Loucy (cell line): ENCODE results near the gene GPC5.

Source experiments
- H2AFZ ChIP-seq: fragments of 200-600 bp; sonication (generic); 2 replicates; pipeline ENCODE4 v1.6.0; 2016; ENCODE audit warnings: antibody characterized with exemption, mild to moderate bottlenecking, low read length, moderate library complexity
- H3F3A ChIP-seq: fragments of 200-600 bp; 2 replicates; pipeline ENCODE4 v1.6.0; 2016; ENCODE audit warnings: antibody characterized with exemption, low read depth, mild to moderate bottlenecking
- H3K27me3 ChIP-seq: fragments of 200-600 bp; sonication (generic); 2 replicates; pipeline ENCODE4 v1.6.1; 2014; ENCODE audit warnings: low read length, mild to moderate bottlenecking; ENCODE audit not compliant: insufficient read depth, poor library complexity, severe bottlenecking
- H3K36me3 ChIP-seq: fragments of 200-600 bp; sonication (generic); 2 replicates; pipeline ENCODE4 v1.6.1; 2016; ENCODE audit warnings: low read length; ENCODE audit not compliant: insufficient read depth
- H3K4me1 ChIP-seq: fragments of 200-600 bp; sonication (generic); 2 replicates; pipeline ENCODE4 v1.5.1; 2014; ENCODE audit warnings: low read length, mild to moderate bottlenecking; ENCODE audit not compliant: insufficient read depth, poor library complexity, severe bottlenecking
- H3K4me2 ChIP-seq: fragments of 200-600 bp; sonication (generic); 2 replicates; pipeline ENCODE4 v1.6.0; 2014; ENCODE audit warnings: antibody characterized with exemption, low read length, low read depth, mild to moderate bottlenecking; ENCODE audit not compliant: poor library complexity, severe bottlenecking
- H3K4me3 ChIP-seq: fragments of 200-600 bp; sonication (generic); 2 replicates; pipeline ENCODE4 v1.5.1; 2014; ENCODE audit warnings: low read length, mild to moderate bottlenecking, mixed read lengths; ENCODE audit not compliant: poor library complexity, severe bottlenecking
- H3K79me2 ChIP-seq: fragments of 200-600 bp; sonication (generic); 2 replicates; pipeline ENCODE4 v1.6.1; 2014; ENCODE audit warnings: low read length; ENCODE audit not compliant: insufficient read depth
- H3K9ac ChIP-seq: fragments of 200-600 bp; sonication (generic); 2 replicates; pipeline ENCODE4 v1.6.0; 2014; ENCODE audit warnings: mild to moderate bottlenecking, low read depth, low read length, moderate library complexity; ENCODE audit not compliant: poor library complexity, severe bottlenecking
- H3K9me2 ChIP-seq: fragments of 200-600 bp; sonication (generic); replicated peaks from 2 replicates; pipeline ENCODE4 v1.6.1; 2016; ENCODE audit warnings: low read depth, low read length, mixed read lengths
- H3K9me3 ChIP-seq: fragments of 200-600 bp; sonication (generic); 2 replicates; pipeline ENCODE4 v1.6.1; 2014; ENCODE audit warnings: mild to moderate bottlenecking, antibody characterized with exemption, low read length, low read depth; ENCODE audit not compliant: insufficient read depth
- H4K20me1 ChIP-seq: fragments of 200-600 bp; sonication (generic); 2 replicates; pipeline ENCODE4 v1.6.0; 2014; ENCODE audit warnings: antibody characterized with exemption, low read length, mild to moderate bottlenecking; ENCODE audit not compliant: insufficient read depth, poor library complexity, severe bottlenecking
- CTCF ChIP-seq: fragments of 200-600 bp; sonication (generic); conservative IDR thresholded peaks from 2 replicates; pipeline ENCODE4 v1.5.1; 2014; ENCODE audit warnings: mild to moderate bottlenecking, antibody characterized with exemption, low read length
- EZH2phosphoT487 ChIP-seq: fragments of 200-600 bp; IDR thresholded peaks from 2 replicates; pipeline ENCODE4 v1.6.1; 2018; ENCODE audit warnings: antibody characterized with exemption, mild to moderate bottlenecking, moderate library complexity, borderline replicate concordance

Gene GPC5

GRCh38 chr13:91644806-91645205, 246.4 kb downstream of the GPC5 start:
- H2AFZ ChIP-seq = no peak overlapping the region
- no peaks in the 10 kb centered on the region for H4K20me1 ChIP-seq
- no peaks in the 10 kb centered on the region for H3F3A ChIP-seq
- H3K4me3 ChIP-seq = no peak overlapping the region
- H3K27me3 ChIP-seq = no peaks in the 10 kb centered on the region
- H3K79me2 ChIP-seq = no peaks in the 10 kb centered on the region
- no peaks in the 10 kb centered on the region for H3K9me2 ChIP-seq
- H3K9me3 ChIP-seq = no peaks in the 10 kb centered on the region
- no peak overlapping the region for H3K4me2 ChIP-seq
- H3K4me1 ChIP-seq = no peaks in the 10 kb centered on the region
- TF ChIP-seq EZH2phosphoT487 = no peak
- no peak for TF ChIP-seq CTCF
- H3K36me3 ChIP-seq = no peaks in the 10 kb centered on the region
- H3K9ac ChIP-seq = no peak overlapping the region

- H3K4me1 ChIP-seq = no peaks in the 10 kb centered on the region
- TF ChIP-seq EZH2phosphoT487 (no peak), CTCF (peak; percentile 49)
These were observed 249.1 kb downstream of the GPC5 start for GRCh38 chr13:91647361-91647990.

GRCh38 chr13:91648012-91648411, 249.6 kb downstream of the GPC5 start:
- Histone ChIP-seq H3K4me2 (no peak overlapping the region), H3K9ac (no peak overlapping the region), H3F3A (no peaks in the 10 kb centered on the region), H3K4me1 (no peaks in the 10 kb centered on the region), H3K27me3 (no peaks in the 10 kb centered on the region), H4K20me1 (no peaks in the 10 kb centered on the region), H3K79me2 (no peaks in the 10 kb centered on the region), H3K9me2 (no peaks in the 10 kb centered on the region), H3K9me3 (no peaks in the 10 kb centered on the region), H3K36me3 (no peaks in the 10 kb centered on the region), H2AFZ (no peak overlapping the region), H3K4me3 (no peak overlapping the region)
- TF ChIP-seq CTCF = no peak
- TF ChIP-seq EZH2phosphoT487 = no peak

More at GRCh38 chr13:91647361-91647990, 249.1 kb downstream of the GPC5 start:
- no peak overlapping the region for H3K4me3 ChIP-seq
- no peaks in the 10 kb centered on the region for H3K9me2 ChIP-seq
- H3K9me3 ChIP-seq = no peaks in the 10 kb centered on the region
- H3K27me3 ChIP-seq = no peaks in the 10 kb centered on the region
- no peak overlapping the region for H3K4me2 ChIP-seq
- no peaks in the 10 kb centered on the region for H3F3A ChIP-seq
- no peaks in the 10 kb centered on the region for H3K36me3 ChIP-seq
- no peaks in the 10 kb centered on the region for H3K79me2 ChIP-seq
- no peak overlapping the region for H3K9ac ChIP-seq
- H4K20me1 ChIP-seq = no peaks in the 10 kb centered on the region
- H2AFZ ChIP-seq = no peak overlapping the region
